CD4-positive, alpha-beta T cell (primary cell): ENCODE measurements around the gene KCNH1. TPM values are rescaled to one million over a fixed set of nuclear protein-coding genes. Genes with fewer than 3 reads are reported as not detected.

Experiments used
- ATAC-seq: fragments of 200-7000 bp; cut with Tn5 transposase; one replicate; pipeline ENCODE4 v1.10.0; 2022; ENCODE audit warnings: mild to moderate bottlenecking; ENCODE audit not compliant: poor library complexity
- CTCF ChIA-PET: fragments of 350-600 bp; sonication (Branson Sonifier 250); formaldehyde crosslinking; loops from one replicate; lab custom pipeline; 2021; ENCODE audit warnings: antibody characterized with exemption, inconsistent platforms; lab: Charles Lee
- POLR2A ChIA-PET: fragments of 350-600 bp; sonication (Branson Sonifier 250); formaldehyde crosslinking; loops from one replicate; lab custom pipeline; 2021; ENCODE audit warnings: antibody characterized with exemption, inconsistent platforms; lab: Charles Lee
- DNase-seq, 14 experiments: peaks; one replicate each; pipeline ENCODE4 v3.0.0-alpha.2; 2013 to 2020; ENCODE audit warnings: mixed read lengths in 2 of 14
- H3K27ac ChIP-seq, 2 donors: one replicate each; pipeline versions ENCODE4 v1.5.1 to v1.7.0; 2013; ENCODE audit warnings: low read length in 2 of 2, low read depth in 1 of 2, mild to moderate bottlenecking in 1 of 2
- H3K27me3 ChIP-seq, 2 experiments: 1 replicate in 1 of 2; 2 replicates in 1 of 2; pipeline versions ENCODE4 v1.6.1 to v1.7.0; 2013; ENCODE audit warnings: low read length in 2 of 2, control low read depth in 1 of 2, mild to moderate bottlenecking in 1 of 2, moderate library complexity in 1 of 2; ENCODE audit not compliant: insufficient read depth in 2 of 2, control insufficient read depth in 1 of 2
- H3K36me3 ChIP-seq: one replicate; pipeline ENCODE4 v1.6.1; 2013; ENCODE audit warnings: low read length, control low read depth; ENCODE audit not compliant: insufficient read depth
- H3K4me1 ChIP-seq: one replicate; pipeline ENCODE4 v1.6.1; 2013; ENCODE audit warnings: low read length, control low read depth; ENCODE audit not compliant: insufficient read depth
- H3K4me3 ChIP-seq: one replicate; pipeline ENCODE4 v1.5.1; 2013; ENCODE audit warnings: mild to moderate bottlenecking, low read length, moderate library complexity
- H3K9me3 ChIP-seq, 2 experiments: 1 replicate in 1 of 2; 2 replicates in 1 of 2; pipeline versions ENCODE4 v1.6.1 to v1.7.0; 2013; ENCODE audit warnings: low read length in 2 of 2, mild to moderate bottlenecking in 2 of 2, control low read depth in 1 of 2, moderate library complexity in 1 of 2; ENCODE audit not compliant: control insufficient read depth in 1 of 2, insufficient read depth in 1 of 2
- H3K27ac Mint-ChIP-seq: one replicate; pipeline ENCODE4 v1.8.0; 2020; ENCODE audit warnings: mixed read lengths
- H3K27me3 Mint-ChIP-seq: one replicate; pipeline ENCODE4 v1.8.0; 2021; ENCODE audit warnings: mixed read lengths
- H3K36me3 Mint-ChIP-seq: one replicate; pipeline ENCODE4 v1.8.0; 2021; ENCODE audit warnings: low read depth, mixed read lengths
- H3K4me1 Mint-ChIP-seq: one replicate; pipeline ENCODE4 v1.8.0; 2021; ENCODE audit warnings: low read depth, mixed read lengths
- H3K4me3 Mint-ChIP-seq: one replicate; pipeline ENCODE4 v1.8.0; 2020; ENCODE audit warnings: mild to moderate bottlenecking, mixed read lengths
- H3K9me3 Mint-ChIP-seq: one replicate; pipeline ENCODE4 v1.8.0; 2020; ENCODE audit warnings: mixed read lengths
- intact Hi-C, 2 experiments: fragments of 100-400 bp; cut with DNase I in 1 of 2; cut with micrococcal nuclease in 1 of 2; formaldehyde crosslinking; loops; one replicate each; pipeline versions ENCODE4 v1.15.1 to v1.9.0; 2023 to 2025; cut with DNase I, micrococcal nuclease
- total RNA-seq, 174 experiments: library from RNA in 2 of 174; stranded (reverse) in 2 of 174; gene quantifications; one replicate each; pipeline ENCODE4 v1.2.3 and lab custom pipeline; 2021 to 2026
- TF ChIP-seq, protein P1 (sequence below): fragments of 200-600 bp; IDR thresholded peaks from one replicate; pipeline ENCODE4 v1.8.0; 2022; ENCODE audit warnings: antibody characterized with exemption, mild to moderate bottlenecking

KCNH1 gene
- total RNA-seq, 2 experiments from 2014 or later = not detected

DNA sequence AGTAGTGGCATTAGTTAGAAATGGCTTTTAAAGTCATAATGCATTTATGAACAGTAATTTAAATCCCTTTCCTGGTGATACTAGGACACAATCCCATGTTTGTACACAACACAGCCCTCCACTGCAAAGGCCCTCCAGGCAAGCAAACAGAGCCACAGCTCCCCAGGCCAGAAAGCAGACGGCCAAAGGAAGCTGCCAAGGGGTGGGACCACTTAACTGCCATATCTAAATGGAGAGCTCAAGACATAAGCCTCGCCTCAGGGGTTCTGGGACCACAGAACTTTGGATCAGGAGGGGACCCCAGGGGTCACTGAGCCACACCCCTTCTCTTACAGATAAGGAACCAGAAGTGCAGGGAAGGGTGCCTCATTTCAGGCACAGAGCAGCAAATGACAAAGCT is 189.7 kb downstream of the KCNH1 start:
- ATAC-seq = no peak
- intact Hi-C loops = no loop called here

DNA sequence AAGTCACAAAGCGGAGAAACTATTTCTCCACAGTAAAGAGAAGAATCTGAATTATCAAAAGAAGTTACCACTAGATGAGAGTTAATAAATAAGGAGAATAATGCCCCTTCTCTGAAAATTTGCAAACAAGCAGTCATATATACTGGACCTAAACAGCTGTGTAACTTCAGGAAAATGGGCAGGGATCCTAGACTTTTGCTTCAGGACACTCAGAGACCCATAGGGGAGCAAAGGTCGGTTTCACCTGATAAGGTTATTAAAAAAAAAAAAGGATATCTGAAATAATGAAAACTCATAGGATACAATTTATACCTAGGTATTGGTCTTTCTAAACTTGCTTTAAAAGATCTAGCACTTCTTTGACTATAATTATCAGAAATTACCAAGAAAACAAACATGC is 191.4 kb downstream of the KCNH1 start:
- intact Hi-C loops = no loop called here
- H3K27me3 Mint-ChIP-seq = no peaks in the 10 kb centered on the region
- H3K36me3 Mint-ChIP-seq = no peaks in the 10 kb centered on the region
- Histone ChIP-seq H3K4me3 (no peak overlapping the region), H3K27ac (no peak overlapping the region), H3K9me3 (no peaks in the 10 kb centered on the region), H3K36me3 (no peaks in the 10 kb centered on the region), H3K27me3 (no peaks in the 10 kb centered on the region), H3K4me1 (no peaks in the 10 kb centered on the region)
- H3K27ac Mint-ChIP-seq = no peak overlapping the region
- ChIA-PET POLR2A (no interaction called here), CTCF (no interaction called here)
- ATAC-seq (no peak), DNase-seq (no peak)
- H3K4me3 Mint-ChIP-seq = no peak overlapping the region
- peaks cover 6% of the 10 kb centered on the region for H3K4me1 Mint-ChIP-seq
- TF ChIP-seq, protein P1, sequence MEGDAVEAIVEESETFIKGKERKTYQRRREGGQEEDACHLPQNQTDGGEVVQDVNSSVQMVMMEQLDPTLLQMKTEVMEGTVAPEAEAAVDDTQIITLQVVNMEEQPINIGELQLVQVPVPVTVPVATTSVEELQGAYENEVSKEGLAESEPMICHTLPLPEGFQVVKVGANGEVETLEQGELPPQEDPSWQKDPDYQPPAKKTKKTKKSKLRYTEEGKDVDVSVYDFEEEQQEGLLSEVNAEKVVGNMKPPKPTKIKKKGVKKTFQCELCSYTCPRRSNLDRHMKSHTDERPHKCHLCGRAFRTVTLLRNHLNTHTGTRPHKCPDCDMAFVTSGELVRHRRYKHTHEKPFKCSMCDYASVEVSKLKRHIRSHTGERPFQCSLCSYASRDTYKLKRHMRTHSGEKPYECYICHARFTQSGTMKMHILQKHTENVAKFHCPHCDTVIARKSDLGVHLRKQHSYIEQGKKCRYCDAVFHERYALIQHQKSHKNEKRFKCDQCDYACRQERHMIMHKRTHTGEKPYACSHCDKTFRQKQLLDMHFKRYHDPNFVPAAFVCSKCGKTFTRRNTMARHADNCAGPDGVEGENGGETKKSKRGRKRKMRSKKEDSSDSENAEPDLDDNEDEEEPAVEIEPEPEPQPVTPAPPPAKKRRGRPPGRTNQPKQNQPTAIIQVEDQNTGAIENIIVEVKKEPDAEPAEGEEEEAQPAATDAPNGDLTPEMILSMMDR = no peak
- no peaks in the 10 kb centered on the region for H3K9me3 Mint-ChIP-seq

More for the DNA sequence above, 189.7 kb downstream of the KCNH1 start:
- H3K4me1 Mint-ChIP-seq = peaks cover 6% of the 10 kb centered on the region
- TF ChIP-seq, protein P1 = no peak
- POLR2A ChIA-PET = no interaction called here
- Histone ChIP-seq H3K9me3 (no peaks in the 10 kb centered on the region), H3K4me3 (no peak overlapping the region), H3K27ac (no peak overlapping the region), H3K4me1 (no peaks in the 10 kb centered on the region), H3K27me3 (no peaks in the 10 kb centered on the region), H3K36me3 (no peaks in the 10 kb centered on the region)
- H3K27me3 Mint-ChIP-seq = no peaks in the 10 kb centered on the region
- H3K9me3 Mint-ChIP-seq = no peaks in the 10 kb centered on the region
- no peak overlapping the region for H3K4me3 Mint-ChIP-seq
- DNase-seq = no peak
- H3K27ac Mint-ChIP-seq = no peak overlapping the region
- no peaks in the 10 kb centered on the region for H3K36me3 Mint-ChIP-seq
- CTCF ChIA-PET = no interaction called here

DNA sequence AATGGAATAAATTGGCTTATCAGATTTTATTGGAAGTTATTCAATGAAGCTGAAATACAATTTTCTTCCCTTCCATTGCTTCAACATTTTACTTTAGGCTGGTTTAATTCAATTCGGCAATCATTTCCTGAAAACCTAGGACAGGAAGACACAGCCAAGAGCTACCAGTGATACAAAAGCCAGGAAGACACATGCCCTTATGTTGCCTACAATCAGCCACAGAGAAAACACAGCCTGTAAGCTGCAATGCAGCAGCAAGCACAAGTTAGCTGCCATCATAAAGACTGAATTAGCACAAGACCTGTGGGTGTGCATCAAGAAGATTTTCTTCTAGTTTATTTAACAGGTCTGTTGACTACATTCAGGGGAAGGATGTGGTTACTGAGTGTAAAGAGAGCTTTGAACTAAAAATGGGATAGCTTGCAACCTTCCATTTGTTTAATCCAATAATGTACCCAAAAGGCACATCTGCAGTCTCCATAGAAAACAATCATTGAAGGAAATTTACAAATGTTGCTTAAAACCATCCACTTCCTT is 193.8 kb downstream of the KCNH1 start:
- Mint-ChIP-seq H3K27ac (no peak overlapping the region), H3K4me1 (peaks cover 6% of the 10 kb centered on the region), H3K27me3 (no peaks in the 10 kb centered on the region), H3K4me3 (no peak overlapping the region), H3K9me3 (no peaks in the 10 kb centered on the region), H3K36me3 (no peaks in the 10 kb centered on the region)
- H3K27me3 ChIP-seq = no peaks in the 10 kb centered on the region
- ATAC-seq = no peak
- no peaks in the 10 kb centered on the region for H3K4me1 ChIP-seq
- TF ChIP-seq, protein P1 = no peak
- intact Hi-C loops = no loop called here
- H3K36me3 ChIP-seq = no peaks in the 10 kb centered on the region
- H3K27ac ChIP-seq = no peak overlapping the region
- POLR2A ChIA-PET = no interaction called here
- no peaks in the 10 kb centered on the region for H3K9me3 ChIP-seq
- DNase-seq = no peak
- H3K4me3 ChIP-seq = no peak overlapping the region
- CTCF ChIA-PET = no interaction called here
